ENCODE measurements around the gene C19orf44. TPM values are rescaled to one million over a fixed set of nuclear protein-coding genes. Genes with fewer than 3 reads are reported as not detected.
A peak's percentile ranks its signal among the peaks of the same experiment; 100 is the strongest.

Gene C19orf44
- total RNA-seq, 1 donor from 2014 or later: 12.3 TPM

DNA sequence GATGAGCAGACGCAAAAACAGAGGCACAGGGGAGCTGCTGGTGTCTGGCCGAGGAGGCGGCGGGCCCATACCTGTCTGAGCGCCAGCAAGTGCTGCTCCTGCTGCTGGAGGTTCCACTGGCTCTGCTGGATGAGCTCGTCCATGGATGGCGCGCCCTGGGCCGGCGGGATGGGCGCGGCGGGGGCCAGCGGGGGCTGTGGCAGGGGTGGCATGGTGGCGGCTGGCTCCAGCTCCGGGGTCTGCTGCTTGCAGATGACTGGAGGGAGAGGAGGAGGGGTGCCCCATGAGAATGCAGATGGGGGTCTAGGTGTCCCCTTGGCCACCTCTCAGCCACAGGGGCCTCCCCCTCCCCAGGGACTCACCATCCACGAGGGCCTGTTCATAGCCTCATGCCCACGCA is 39.2 kb downstream of the C19orf44 start:
- H3K4me3 Mint-ChIP-seq (ENCODE audit: low read depth): no peak overlapping the region
- no peak overlapping the region for H3K27ac Mint-ChIP-seq
- H3K27me3 Mint-ChIP-seq: no peaks in the 10 kb centered on the region
- H3K4me1 Mint-ChIP-seq (ENCODE audit: low read depth): peaks cover 2% of the 10 kb centered on the region
- no peaks in the 10 kb centered on the region for H3K9me3 Mint-ChIP-seq (ENCODE audit: low read depth)
- DNase-seq (ENCODE audit: low spot score, unreplicated experiment): no peak
- TF ChIP-seq, protein P1, sequence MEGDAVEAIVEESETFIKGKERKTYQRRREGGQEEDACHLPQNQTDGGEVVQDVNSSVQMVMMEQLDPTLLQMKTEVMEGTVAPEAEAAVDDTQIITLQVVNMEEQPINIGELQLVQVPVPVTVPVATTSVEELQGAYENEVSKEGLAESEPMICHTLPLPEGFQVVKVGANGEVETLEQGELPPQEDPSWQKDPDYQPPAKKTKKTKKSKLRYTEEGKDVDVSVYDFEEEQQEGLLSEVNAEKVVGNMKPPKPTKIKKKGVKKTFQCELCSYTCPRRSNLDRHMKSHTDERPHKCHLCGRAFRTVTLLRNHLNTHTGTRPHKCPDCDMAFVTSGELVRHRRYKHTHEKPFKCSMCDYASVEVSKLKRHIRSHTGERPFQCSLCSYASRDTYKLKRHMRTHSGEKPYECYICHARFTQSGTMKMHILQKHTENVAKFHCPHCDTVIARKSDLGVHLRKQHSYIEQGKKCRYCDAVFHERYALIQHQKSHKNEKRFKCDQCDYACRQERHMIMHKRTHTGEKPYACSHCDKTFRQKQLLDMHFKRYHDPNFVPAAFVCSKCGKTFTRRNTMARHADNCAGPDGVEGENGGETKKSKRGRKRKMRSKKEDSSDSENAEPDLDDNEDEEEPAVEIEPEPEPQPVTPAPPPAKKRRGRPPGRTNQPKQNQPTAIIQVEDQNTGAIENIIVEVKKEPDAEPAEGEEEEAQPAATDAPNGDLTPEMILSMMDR (IDR thresholded peaks at IDR 0.05; ENCODE audit: unreplicated experiment): no peak
- H3K36me3 Mint-ChIP-seq (ENCODE audit: insufficient read depth): peaks cover 18% of the 10 kb centered on the region

DNA sequence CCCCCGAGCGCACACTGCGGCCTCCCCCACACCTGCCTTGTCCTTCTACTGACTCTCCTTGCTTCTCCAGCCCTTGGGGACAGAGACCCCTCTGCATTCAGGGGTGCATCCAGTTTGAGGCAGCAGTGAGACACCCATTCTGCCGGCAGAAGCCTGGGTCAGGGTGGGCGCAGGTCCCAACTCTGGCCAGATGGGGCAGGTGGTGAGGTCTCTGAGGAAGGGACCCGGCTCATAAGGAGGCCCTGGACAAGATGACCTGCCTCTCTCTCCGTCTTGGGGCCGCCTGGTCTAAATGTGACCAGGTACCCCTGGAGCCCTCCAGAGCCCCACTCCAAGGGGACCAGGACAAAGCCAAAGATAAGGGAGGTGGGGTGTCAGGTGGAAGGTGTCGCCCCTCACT is 39.9 kb downstream of the C19orf44 start:
- DNase-seq (ENCODE audit: low spot score, unreplicated experiment): no peak
- Mint-ChIP-seq H3K27me3 (no peaks in the 10 kb centered on the region), H3K36me3 (ENCODE audit: insufficient read depth) (peaks cover 18% of the 10 kb centered on the region), H3K4me1 (ENCODE audit: low read depth) (peaks cover 5% of the 10 kb centered on the region), H3K9me3 (ENCODE audit: low read depth) (no peaks in the 10 kb centered on the region), H3K4me3 (ENCODE audit: low read depth) (no peak overlapping the region), H3K27ac (no peak overlapping the region)
- TF ChIP-seq, protein P1 (IDR thresholded peaks at IDR 0.05; ENCODE audit: unreplicated experiment): no peak

- Mint-ChIP-seq H3K9me3 (ENCODE audit: low read depth) (no peaks in the 10 kb centered on the region), H3K27me3 (no peaks in the 10 kb centered on the region), H3K4me1 (ENCODE audit: low read depth) (peaks cover 10% of the 10 kb centered on the region), H3K36me3 (ENCODE audit: insufficient read depth) (peaks cover 16% of the 10 kb centered on the region), H3K27ac (peak overlapping the region; percentile 62), H3K4me3 (ENCODE audit: low read depth) (no peak overlapping the region)
- DNase-seq (ENCODE audit: low spot score, unreplicated experiment): no peak
- TF ChIP-seq, protein P1 (IDR thresholded peaks at IDR 0.05; ENCODE audit: unreplicated experiment): no peak
Measured at GRCh38 chr19:16537111-16537510, 40.9 kb downstream of the C19orf44 start.

- H3K4me3 Mint-ChIP-seq (ENCODE audit: low read depth): peak overlapping the region; percentile 90
- TF ChIP-seq, protein P1 (IDR thresholded peaks at IDR 0.05; ENCODE audit: unreplicated experiment): no peak
- no peaks in the 10 kb centered on the region for H3K27me3 Mint-ChIP-seq
- no peak for DNase-seq (ENCODE audit: low spot score, unreplicated experiment)
- H3K4me1 Mint-ChIP-seq (ENCODE audit: low read depth): peaks cover 18% of the 10 kb centered on the region
- H3K36me3 Mint-ChIP-seq (ENCODE audit: insufficient read depth): peaks cover 13% of the 10 kb centered on the region
- no peaks in the 10 kb centered on the region for H3K9me3 Mint-ChIP-seq (ENCODE audit: low read depth)
- H3K27ac Mint-ChIP-seq: peak overlapping the region; percentile 90
Measured at GRCh38 chr19:16540948-16541347, 44.8 kb downstream of the C19orf44 start.

- Mint-ChIP-seq H3K27ac (peak overlapping the region; percentile 90), H3K36me3 (ENCODE audit: insufficient read depth) (peaks cover 11% of the 10 kb centered on the region), H3K27me3 (no peaks in the 10 kb centered on the region), H3K4me1 (ENCODE audit: low read depth) (peaks cover 18% of the 10 kb centered on the region), H3K9me3 (ENCODE audit: low read depth) (no peaks in the 10 kb centered on the region), H3K4me3 (ENCODE audit: low read depth) (peak overlapping the region; percentile 90)
- DNase-seq (ENCODE audit: low spot score, unreplicated experiment): no peak
- TF ChIP-seq, protein P1 (IDR thresholded peaks at IDR 0.05; ENCODE audit: unreplicated experiment): no peak
Measured at GRCh38 chr19:16541526-16542044, 45.4 kb downstream of the C19orf44 start.

Measured in progenitor cell of endocrine pancreas (in vitro differentiated cells).